ENCODE measurements around the gene ZBTB16. TPM values are rescaled to one million over a fixed set of nuclear protein-coding genes. Genes with fewer than 3 reads are reported as not detected.

The ZBTB16 gene
- polyA plus RNA-seq, 1 donor from 2014 or later: 0.45 TPM

- no peaks in the 10 kb centered on the region for H3K9me2 ChIP-seq (ENCODE audit: insufficient read depth, low read length)
- TF ChIP-seq REST (IDR thresholded peaks at IDR 0.05; ENCODE audit: borderline replicate concordance) (no peak), TAF1 (IDR thresholded peaks at IDR 0.05; ENCODE audit: low read depth) (no peak), EZH2 (IDR thresholded peaks at IDR 0.05; ENCODE audit: borderline replicate concordance, insufficient read depth, low read length, poor library complexity, severe bottlenecking) (no peak), RAD21 (conservative IDR thresholded peaks at IDR 0.05) (no peak)
- H4K20me1 ChIP-seq (ENCODE audit: insufficient read depth): no peaks in the 10 kb centered on the region
- no peaks in the 10 kb centered on the region for H3K36me3 ChIP-seq (ENCODE audit: insufficient read depth, low read length)
- H3K9ac ChIP-seq (ENCODE audit: low read length): no peak overlapping the region
- H3K4me3 ChIP-seq (ENCODE audit: low read length): no peak overlapping the region
- no peak overlapping the region for H2AFZ ChIP-seq (ENCODE audit: low read depth, low read length)
- H3K27me3 ChIP-seq (ENCODE audit: insufficient read depth, low read depth, low read length): no peaks in the 10 kb centered on the region
- peaks cover 53% of the 10 kb centered on the region for H3K79me2 ChIP-seq (replicated peaks; ENCODE audit: insufficient read depth, low read length)
- no peaks in the 10 kb centered on the region for H3F3A ChIP-seq (ENCODE audit: insufficient read depth, low read length, poor library complexity, severe bottlenecking)
- H3K9me3 ChIP-seq (ENCODE audit: low read length): no peaks in the 10 kb centered on the region
- no peak overlapping the region for H3K4me2 ChIP-seq (ENCODE audit: low read length)
- H3K27ac ChIP-seq (ENCODE audit: low read length): no peak overlapping the region
Observed at GRCh38 chr11:114092478-114092877, 33.0 kb downstream of the ZBTB16 start.

GRCh38 chr11:114092953-114093352, 33.4 kb downstream of the ZBTB16 start:
- Histone ChIP-seq H3K27ac (ENCODE audit: low read length) (no peak overlapping the region), H3K27me3 (ENCODE audit: insufficient read depth, low read depth, low read length) (no peaks in the 10 kb centered on the region), H3K4me3 (ENCODE audit: low read length) (no peak overlapping the region), H2AFZ (ENCODE audit: low read depth, low read length) (no peak overlapping the region), H3K9ac (ENCODE audit: low read length) (no peak overlapping the region), H3K9me2 (ENCODE audit: insufficient read depth, low read length) (no peaks in the 10 kb centered on the region), H3K9me3 (ENCODE audit: low read length) (no peaks in the 10 kb centered on the region), H3K79me2 (replicated peaks; ENCODE audit: insufficient read depth, low read length) (peaks cover 53% of the 10 kb centered on the region), H4K20me1 (ENCODE audit: insufficient read depth) (no peaks in the 10 kb centered on the region), H3K36me3 (ENCODE audit: insufficient read depth, low read length) (no peaks in the 10 kb centered on the region), H3F3A (ENCODE audit: insufficient read depth, low read length, poor library complexity, severe bottlenecking) (no peaks in the 10 kb centered on the region), H3K4me2 (ENCODE audit: low read length) (no peak overlapping the region)
- TF ChIP-seq EZH2 (IDR thresholded peaks at IDR 0.05; ENCODE audit: borderline replicate concordance, insufficient read depth, low read length, poor library complexity, severe bottlenecking): no peak
- TF ChIP-seq EP300 (conservative IDR thresholded peaks at IDR 0.05; ENCODE audit: poor library complexity, severe bottlenecking): no peak
- no peak for TF ChIP-seq SMC3 (conservative IDR thresholded peaks at IDR 0.05; ENCODE audit: poor library complexity)
- TF ChIP-seq MXI1 (conservative IDR thresholded peaks at IDR 0.05; ENCODE audit: poor library complexity, severe bottlenecking): no peak
- no peak for TF ChIP-seq REST (IDR thresholded peaks at IDR 0.05; ENCODE audit: borderline replicate concordance)
- no peak for TF ChIP-seq RAD21 (conservative IDR thresholded peaks at IDR 0.05)
- TF ChIP-seq POLR2AphosphoS5 (IDR thresholded peaks at IDR 0.05): no peak
- TF ChIP-seq CTCF (IDR thresholded peaks at IDR 0.05; ENCODE audit: poor library complexity, severe bottlenecking): no peak
- no peak for TF ChIP-seq TAF1 (IDR thresholded peaks at IDR 0.05; ENCODE audit: low read depth)
